GM10266 (cell line): ENCODE results near the gene RNF113B.

Source experiments
- DNase-seq: peaks from one replicate; pipeline ENCODE4 v3.0.0; 2012; ENCODE audit errors: extremely low spot score
- CTCF ChIP-seq: IDR thresholded peaks from 2 replicates; pipeline ENCODE4 v1.5.1; 2012; ENCODE audit warnings: mild to moderate bottlenecking, low read depth; ENCODE audit not compliant: control insufficient read depth, insufficient read depth; ENCODE audit errors: missing control alignments

Gene RNF113B

GRCh38 chr13:98221234-98221633 lies 44.2 kb upstream of the RNF113B start:
- DNase-seq, result no peak
- no peak for TF ChIP-seq CTCF

DNA sequence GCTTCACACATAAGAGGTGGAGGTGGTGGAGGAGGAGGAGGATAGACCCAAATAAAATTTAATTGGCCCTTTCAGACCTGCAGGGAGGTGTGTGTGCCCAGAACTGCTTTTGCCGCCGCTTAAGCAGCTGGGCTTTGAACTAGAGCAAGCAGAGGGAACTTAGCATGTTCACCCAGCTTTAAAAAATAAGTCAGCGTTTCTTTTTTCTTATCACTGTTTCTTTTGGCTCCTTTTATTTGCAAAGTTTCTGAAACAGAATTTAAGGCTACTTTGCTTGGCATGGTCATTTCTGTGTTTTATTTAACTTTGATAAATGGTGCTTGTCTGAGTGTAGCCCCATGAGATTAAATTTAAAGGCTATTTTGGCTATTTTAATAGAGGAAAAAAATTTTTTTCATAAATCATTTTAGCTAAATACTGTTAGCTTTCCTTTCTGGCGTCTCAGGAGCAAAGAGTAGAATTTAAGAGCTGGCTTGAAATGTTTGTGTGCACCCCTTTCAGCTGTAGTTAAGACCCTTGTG lies 43.3 kb upstream of the RNF113B start:
- no peak for DNase-seq
- no peak for TF ChIP-seq CTCF

DNA sequence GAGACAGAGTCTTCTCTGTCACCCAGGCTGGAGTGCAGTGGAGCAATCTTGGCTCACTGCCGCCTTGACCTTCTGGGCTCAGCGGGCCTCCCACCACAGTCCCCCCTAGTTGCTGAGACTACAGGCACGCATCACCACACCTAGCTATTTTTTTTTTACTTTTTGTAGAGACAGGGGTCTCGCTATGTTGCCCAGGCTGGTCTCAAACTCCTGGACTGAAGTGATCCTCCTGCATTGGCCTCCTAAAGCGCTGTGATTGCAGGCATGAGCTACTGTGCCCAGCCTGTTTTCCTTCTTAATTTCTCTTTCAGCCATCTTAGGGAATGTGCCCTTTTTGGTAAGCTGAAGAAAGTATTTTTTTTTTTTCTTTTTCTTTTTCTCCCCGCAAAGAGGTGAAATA lies 42.6 kb upstream of the RNF113B start:
- no peak for TF ChIP-seq CTCF
- no peak for DNase-seq

- DNase-seq, result no peak
- TF ChIP-seq CTCF, result no peak
Measured at GRCh38 chr13:98217597-98217996, 40.5 kb upstream of the RNF113B start.

DNA sequence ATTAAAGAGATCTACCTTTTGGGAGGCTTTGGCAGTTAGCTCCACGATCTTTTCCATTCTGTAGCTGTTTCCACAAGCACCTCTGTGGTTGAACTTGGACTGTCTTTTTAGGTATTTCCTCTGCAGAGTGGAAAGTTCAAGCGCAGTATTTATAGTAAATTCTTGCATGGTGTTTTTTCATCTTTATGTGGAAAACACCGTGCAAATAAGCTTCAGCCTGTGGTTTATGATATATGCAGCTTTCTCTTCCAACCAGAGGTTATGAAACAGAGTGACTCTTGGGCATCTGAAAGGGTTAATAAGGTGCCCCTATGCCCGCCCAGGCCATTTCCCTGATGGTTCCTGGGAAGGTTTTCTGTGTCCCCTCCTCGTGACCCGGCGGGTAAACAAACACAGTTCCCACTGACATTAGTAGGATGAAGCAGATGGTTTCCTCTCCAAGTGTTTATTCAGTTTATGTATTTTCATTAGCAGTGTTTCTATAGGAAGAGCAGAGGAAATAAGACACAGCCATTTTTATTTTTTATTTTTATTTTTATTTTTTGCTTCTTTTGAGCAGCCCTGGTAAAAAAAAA lies 39.7 kb upstream of the RNF113B start:
- no peak for TF ChIP-seq CTCF
- no peak for DNase-seq

- no peak for TF ChIP-seq CTCF
- no peak for DNase-seq
Measured at GRCh38 chr13:98216135-98216565, 39.1 kb upstream of the RNF113B start.

GRCh38 chr13:98215508-98215907 lies 38.4 kb upstream of the RNF113B start:
- no peak for DNase-seq
- no peak for TF ChIP-seq CTCF
